GM18502 (cell line): ENCODE results near the gene RBBP8NL.
"Not testable (repeated sequence)": the region's sequence is repeated elsewhere in the genome, so short reads cannot be mapped to it uniquely, and the experiment has no call there.

Experiments used
- ATAC-seq: cut with Tn5 transposase; IDR thresholded peaks from one replicate; pipeline ENCODE4 v1.9.1; 2021; ENCODE audit warnings: mild to moderate bottlenecking; ENCODE audit not compliant: unreplicated experiment, poor library complexity

RBBP8NL gene

DNA sequence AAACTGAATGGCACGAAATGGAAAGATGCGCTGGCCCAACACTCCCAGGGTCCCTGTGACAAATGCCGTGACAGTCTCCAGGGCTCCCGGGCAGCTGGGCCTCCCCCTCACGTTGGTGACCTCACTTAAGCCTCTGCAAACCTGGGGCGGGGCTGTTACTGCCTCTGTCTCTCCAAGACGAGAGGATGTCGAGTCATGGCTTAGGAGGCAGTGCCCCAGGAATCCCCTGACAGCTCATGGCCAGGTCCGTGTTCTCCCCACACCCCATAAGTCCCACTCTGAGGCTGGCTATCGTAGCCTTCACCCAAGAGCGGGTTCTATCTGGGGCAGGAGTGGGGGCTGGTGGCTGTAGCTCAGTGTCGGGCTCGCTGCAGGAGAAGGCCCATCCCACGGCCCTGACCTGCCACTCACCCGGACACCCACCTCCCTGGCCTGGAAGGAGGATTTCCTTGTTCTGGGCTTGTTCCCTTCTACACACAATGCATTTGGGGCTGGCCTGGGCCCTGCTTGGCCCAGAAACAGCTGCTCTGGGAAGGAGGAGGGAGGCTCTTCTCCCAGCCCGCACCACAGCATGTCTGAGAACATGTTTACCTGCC is 46.0 kb downstream of the RBBP8NL start:
- ATAC-seq, result no peak

DNA sequence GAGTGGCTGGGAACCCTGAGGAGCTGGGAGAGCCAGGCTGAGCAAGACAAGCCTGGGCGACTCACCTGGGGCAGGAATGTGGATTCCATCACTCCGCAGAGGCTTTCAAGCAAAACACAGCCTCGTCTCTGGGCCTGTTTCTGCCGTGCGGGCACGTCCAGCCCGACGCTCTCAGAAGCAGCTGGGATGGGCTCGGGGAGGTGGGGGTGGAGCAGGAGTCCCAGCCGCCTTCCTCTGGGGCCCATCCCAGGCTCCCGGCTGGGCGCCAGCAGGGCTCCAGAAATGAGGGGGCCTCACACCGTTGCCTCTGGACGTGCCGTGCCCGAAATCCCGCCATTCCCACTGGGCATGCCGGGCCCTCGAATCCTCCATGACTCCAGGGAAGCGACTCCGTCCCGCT is 49.1 kb downstream of the RBBP8NL start:
- no peak for ATAC-seq

DNA sequence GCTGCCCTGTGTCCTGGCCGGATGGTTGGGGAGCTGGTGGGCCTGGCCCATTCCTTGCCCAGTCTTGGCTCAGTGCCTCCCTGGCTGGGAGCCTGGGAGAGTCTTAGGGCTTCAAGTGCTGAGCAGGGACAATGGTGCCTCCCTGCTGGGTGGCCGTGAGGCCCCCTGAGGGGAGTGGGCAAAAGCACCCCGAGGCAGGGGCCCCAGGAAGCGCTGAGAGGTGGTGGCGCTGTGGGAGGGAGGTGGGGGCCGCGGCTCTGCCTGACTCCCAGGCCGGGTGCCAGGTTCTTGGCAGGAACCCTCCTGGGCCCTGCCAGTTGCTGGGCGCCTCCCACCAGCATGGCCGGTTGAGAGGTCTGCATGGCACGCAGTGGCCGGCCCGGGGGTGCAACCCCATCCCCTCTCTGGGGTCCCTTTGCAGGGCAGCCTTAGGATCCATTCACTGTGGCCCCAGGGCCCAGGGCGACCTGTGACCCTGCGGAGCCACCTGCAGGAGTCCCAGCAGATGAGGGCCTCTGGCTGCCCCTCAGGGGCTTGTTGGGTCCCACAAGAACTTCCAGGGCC is 49.6 kb downstream of the RBBP8NL start:
- ATAC-seq, result no peak

DNA sequence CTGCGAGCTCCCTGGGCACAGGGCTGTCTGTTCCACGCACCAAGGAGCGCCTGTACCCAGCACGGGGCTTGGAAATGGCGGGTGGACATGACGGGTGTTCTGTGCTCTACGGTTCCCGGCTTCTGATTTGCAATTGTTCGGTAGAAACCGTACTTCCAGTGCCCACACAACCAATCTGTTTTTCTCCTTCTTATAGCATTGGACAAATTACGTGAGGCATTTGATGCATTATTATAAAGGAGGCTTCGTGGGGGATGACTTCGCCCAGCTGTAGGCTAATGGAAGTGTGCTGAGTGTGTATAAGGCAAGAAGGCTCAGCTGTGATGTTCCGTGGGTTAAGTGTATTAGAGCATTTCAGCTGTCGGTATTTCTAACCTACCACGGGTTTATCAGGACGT is 50.3 kb downstream of the RBBP8NL start:
- ATAC-seq, result no peak

DNA sequence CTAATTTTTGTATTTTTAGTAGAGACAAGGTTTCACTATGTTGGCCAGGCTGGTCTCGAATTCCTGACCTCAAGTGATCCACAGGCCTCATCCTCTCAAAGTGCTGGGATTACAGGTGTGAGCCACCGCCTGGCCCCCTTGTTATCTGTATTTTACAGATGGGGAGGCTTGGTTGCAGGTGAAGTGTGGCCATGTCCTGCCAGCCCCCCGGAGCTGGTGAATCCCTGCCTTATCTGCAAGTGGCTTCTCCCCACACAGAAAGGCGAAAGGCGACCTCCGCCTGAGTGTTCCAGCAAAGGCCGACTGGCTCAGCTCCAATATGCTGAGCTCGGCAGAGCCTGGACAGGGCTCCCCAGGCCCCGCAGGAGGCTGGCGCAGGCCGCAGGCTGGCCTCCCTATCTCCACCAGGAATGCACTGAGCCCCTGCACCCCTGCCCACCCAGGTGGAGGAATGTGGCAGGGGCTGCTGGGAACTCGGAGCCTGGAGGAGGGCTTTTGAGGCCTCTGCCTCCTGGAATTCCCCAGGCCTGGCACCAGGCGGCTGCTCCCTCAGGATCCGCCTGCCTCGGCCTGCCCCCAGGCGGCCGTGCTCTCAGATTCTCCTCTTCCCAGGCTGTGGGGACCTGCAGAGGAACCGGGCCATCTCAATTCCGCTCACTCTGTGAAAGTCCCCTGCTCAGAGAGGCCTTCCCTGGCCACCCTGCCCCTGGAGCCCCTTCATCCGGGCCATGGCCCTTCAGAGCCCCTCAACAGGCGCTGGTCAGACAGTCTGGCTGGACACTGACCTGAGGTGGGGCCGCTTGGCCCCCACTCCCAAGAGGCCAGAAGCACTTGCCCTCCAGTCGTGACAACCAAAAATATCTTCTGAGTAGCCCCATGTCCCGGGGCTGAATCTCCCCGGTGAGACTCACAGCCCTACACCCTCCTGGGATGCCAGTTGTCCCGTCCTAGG is 51.0 kb downstream of the RBBP8NL start:
- ATAC-seq, result no peak

DNA sequence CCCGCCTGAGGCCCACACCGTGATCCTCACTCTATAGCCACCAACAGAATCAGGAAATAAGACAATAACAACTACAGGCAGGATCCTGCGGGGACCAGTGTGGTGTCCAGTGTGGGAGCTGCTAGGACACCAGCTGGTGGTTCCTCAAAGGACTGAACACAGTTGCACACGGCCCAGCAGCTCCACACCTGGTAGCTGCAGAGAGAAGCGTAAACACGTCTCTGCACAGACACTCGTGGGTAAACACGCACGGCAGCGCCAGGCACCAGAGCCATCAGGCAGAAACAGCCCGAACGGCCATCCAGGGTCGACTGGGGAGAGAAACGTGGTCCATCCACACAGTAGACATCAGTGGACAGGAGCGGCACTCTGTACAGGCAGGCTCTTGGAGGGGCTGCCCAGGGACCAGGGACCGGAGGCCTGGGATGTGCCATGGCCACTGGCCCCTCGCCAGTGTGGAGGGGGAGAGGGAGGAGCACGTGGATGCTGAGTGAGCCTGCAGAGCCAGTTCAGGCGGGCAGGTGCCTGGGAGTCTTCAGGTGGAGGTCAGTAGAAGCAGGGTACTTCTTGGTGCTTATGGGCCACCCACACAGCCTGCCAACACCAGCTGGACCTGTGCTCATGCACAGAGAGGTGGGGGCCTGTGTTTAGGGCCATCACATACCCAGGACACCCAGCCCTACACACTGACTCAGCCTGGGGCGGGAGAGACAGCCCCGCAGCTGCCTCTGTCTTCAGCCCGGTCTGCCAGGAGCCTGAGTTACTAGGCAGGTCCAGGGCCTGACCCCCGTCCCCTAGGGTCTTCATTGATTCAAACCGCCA is 52.8 kb downstream of the RBBP8NL start:
- ATAC-seq, result no peak

DNA sequence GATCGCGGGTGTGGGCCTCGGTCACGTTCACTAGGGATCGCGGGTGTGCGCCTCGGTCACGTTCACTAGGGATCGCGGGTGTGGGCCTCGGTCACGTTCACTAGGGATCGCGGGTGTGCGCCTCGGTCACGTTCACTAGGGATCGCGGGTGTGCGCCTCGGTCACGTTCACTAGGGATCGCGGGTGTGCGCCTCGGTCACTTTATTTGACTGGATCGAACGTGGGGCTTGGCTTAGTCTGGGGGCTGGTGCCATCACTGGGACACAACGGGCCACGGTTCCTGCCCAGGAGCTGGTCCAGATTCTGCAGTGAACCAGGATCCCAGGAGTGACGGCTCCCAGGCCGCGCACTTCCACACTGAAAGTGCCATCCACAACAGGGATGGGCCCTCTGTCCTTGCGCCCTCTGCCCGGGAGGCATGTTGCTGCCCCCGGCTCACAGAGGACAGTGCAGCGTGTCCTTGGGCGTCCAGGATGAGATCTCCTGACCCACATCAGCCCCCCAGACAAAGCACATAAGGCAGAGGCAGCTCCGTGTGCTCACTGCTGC is 53.6 kb downstream of the RBBP8NL start:
- ATAC-seq, result not testable (repeated sequence)

DNA sequence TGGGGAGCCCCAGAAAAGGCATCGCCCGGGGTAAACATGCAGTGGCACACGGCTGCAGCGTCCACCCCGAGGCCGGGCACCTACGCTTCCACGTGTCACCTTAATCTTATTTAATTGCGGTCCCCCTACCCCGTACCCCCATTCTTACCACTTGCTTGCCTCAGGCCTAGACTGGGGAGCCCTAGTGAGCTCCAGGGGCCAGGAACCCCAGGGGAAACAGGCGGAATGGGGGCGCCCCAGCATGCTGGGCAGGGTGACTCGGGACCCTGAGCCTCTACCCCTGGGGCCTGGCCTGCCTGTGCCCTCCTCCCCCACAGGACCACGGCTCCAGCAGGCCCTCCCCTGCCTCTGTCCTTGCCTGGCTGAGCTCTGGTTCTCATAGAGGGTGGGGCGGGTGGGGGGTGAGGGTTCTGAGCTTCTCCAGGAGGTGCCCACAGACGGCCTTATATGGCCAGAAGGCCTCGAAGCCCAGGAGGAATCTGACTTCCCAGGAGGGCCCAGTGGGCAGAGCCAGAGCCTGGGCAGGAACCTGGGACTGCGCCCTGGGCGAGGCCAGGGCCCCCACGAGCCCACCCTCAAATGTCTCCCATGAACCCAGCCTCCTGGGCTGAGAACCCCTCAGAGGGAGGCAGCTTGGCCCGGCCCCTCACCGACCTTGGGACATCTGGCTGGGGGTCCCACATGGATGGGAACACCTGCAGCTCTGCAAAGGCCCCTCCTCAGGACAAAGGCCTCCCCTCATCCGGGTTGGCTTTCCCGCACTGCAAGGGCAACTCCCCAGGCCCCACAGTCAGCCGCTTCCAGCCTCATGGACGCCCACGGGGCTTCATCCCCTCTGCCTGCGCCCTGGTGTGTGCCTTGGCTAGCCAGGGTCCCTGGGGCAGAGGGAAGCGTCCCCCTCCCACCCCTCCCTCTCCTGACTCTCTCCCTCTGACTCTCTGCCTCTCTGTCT is 55.0 kb downstream of the RBBP8NL start:
- no peak for ATAC-seq

DNA sequence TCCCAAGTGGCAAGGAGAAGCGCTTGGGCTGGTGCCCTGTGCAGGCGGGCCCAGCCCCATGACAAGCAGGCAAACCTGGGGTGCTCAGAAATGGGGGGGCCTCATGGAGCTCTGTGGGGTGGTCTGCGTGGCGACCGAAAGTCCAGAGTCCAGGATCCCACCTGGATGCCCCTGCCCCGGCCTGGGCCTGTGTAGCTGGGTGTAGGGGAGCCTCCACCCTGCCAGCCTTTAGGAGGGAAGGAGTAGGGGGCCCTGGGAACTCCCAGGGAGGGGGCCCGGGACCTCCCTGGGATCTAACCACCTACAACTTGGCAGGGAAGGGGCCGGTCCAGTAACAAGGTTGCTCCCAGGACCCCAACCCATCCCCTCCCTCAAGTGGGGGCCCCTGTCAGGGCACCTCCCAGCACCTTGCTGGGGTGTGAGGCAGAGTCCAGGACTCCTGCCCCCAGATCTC is 55.7 kb downstream of the RBBP8NL start:
- no peak for ATAC-seq

DNA sequence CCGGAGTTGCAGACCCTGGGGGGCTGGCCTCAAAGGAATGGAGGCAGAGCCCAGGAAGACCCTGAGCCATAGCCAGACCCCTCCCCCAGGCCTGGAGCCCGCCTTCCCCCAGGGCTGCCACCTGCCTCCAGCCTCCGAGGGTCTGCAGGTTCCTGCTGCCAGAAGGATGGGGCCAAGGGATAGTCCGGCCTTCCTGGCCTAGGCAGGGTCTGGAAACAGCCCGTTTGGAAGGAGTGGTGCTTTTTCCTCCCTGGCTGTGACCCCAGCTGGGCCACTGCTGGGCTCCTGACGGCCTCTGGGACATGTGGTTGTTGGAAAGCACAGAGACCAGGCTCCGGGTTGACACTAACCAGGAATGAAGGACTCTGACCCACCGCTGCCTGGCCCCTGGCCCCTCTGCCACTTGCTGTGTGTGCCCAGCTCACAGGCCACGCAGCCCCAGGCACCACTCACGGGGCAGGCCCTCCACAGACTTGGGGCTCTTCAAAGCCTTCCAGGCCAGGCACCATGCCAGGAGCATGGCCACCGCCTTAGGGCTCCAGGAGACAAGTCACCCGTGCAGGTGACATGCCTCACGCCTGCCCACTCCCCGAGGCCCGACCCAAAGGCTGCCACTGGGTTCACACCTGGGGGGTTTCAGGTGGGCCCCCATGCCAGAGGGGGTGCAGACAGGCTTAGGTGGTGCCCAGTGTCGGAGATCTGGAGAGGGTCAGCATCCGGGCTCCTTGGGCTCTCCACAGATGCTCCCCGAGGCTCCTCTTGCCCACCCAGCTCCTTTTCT is 56.3 kb downstream of the RBBP8NL start:
- ATAC-seq, result no peak

DNA sequence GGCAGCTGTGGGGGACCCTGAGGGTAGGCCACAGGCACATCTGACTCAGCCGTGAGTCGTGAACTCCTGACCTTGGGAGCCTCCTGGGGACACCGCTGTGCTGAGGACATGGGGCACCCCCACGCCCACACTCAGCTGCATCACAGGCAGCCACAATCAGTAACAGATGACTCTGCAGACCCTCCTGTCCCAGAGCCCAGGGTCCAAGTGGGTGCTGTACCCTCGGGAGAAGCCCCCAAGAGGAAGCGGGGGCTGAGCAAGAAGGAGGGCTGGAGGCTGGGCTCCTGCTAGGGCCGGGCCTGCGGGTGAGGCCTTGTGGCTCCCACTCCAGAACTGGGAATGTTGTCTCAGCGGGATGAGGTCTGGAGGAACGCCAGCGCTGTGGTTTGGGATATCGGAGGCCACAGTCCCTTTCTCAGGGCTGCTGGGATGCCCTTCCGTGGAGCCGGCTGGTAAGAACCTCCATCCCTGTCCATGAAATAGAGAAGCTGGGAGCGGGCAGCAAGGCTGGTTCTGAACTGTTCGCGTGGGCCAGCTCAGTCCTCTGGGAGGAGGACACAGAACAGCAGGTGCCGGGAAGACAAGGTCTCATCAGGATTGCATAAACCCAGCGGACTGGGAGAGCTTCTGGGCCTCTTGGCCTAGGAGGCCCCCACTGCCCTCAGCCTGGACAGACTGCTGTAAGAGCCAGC is 57.1 kb downstream of the RBBP8NL start:
- no peak for ATAC-seq

DNA sequence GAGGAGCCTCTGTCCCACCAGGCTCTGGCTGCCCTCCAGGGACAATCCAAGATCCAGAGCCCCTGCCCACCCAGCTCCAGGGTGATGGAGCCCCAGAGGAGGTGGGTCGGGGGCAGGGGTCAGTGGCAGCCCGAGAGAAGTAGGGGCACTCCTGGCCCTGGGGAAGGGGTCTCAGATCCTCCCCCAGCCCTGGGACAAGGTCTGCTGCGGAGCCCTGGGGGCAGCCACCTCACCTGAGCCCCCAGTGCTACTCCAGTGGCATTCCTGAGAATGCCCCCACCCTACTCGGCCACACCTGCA is 57.6 kb downstream of the RBBP8NL start:
- no peak for ATAC-seq

DNA sequence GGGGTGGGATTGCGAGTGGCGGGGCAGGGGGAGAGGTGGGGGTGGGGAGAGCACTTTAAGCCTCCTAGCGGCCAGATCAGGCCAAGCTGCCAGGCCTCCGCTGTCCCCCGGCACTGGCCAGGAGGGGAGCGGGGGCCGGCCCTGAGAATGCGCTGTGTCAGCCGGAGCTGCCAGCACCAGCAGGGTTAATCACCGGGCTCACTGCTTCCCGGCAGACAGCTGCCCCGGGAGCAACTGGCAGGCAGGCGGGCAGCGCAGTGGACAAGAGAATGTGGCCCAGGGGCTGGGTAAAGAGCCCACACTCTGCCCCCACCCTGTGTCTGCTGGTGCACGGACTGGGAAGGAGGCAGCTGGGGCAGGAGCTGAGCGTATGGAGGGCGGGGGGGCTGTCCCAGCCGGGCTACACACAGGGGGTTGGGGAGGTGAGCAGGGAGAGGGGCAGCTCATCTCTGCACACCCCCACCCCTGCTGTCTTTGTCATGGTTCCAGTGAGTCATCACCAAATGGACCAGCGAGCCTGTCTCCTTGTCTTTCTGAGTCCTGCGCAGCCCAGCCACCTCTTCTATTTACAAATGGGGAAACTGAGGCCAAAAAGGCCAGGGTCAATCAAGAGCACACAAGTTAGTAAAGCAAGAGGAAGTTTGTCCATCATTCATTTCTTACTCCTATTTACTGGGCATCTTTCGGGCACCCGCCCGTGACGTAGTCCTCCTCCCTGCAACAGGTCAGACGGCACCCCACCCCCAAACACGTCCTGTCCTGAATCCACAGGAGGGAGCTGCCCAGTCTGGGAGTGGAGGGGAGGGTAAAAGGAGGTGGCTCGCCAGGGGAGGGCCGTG is 58.1 kb downstream of the RBBP8NL start:
- ATAC-seq, result no peak

DNA sequence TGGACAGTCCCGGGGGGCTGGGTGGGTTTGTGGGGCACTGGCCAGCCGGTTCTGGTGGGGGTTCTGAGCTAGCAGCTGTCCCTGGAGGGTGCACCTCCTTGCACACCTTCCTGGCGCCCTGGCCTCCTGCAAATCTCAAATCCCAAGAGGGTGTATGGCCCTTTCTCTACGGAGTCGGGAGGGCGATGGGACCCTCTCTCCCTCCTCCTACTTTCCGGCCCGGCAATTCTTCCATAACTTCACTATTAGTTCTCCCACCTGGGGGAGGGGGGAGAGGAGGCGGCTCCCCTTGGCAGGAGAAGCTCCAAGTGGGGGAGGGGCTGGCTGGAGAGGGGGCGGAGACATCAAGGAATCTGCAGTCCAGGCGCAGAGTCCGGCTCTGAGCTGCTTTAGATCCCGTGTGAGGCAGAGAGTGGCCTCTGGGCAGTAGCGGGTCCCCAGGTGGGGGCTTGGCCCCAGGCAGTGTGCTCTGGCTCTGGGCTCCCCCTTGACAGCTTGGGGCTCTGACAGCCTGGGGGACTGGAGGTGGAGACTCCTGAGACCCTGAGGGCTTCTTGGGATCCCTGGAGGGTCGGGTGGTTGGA is 58.9 kb downstream of the RBBP8NL start:
- ATAC-seq, result no peak

DNA sequence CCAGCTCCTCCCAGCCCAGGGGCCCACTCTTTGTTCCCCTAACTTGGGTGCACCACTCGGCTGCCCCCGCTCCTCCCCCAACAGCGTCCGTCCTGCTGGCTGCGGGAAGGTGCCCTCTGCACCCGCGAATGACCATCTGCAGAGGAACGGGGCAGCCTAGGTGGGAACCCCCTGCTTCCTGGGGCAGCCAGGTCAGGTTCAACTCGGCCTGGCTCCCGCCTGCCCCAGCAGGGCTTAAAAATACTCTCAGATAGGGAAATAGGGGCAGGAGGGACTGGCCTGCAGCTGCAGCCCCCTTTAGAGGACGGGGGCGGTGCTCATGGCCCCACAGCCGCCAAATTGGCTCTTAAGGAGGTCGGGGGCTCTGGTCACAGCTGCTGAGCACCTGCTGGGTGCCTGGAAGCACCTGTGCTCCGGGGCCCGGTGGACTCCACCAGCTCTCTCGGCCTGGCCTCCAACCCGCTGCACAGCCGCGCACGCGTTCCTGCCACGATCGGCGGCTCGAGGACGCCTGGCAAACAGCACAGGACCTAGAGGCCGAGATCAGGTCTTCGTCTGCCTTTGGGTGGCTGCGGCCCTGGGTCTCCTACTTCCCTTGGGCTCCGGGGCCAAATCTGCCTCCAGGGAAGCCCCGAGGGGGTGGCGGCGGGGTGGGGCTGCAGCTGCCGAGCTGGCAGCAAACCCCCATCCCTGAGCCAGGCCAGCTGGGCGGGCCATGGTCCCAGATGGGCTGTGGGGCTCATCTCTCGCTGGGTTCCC is 59.5 kb downstream of the RBBP8NL start:
- no peak for ATAC-seq

DNA sequence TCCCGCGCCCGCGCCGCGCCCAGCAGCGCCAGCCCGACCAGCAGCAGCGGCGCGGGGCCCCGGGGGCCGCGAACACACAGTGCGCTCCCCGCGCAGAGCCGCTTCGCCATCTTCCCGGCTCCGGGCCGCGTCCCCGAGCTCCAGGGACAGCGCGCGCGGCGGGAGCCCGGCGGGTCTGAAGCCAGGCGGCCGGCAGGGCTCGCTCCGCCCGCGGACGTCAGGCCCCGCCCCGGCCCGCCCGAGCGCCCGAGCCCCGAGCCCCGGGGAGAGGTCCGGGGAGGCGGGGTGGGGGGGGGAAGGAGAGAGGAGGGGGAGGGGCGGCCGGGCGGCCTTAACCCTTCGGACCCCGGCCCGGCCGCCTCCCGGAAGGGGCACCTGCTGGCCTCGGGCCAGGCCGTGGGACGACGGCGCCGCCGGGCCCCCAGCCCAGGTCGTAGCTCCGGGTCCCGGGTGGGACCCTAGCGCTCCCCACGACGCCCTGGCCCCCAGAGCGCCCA is 60.2 kb downstream of the RBBP8NL start, which contains the start of gene LAMA5:
LAMA5 (minus strand) TSS at position 177 of the 497 bp plus-strand sequence; CDS start at position 110, 67 bp downstream.
- ATAC-seq, result peak; percentile 37
